RWPE2 (cell line): Measurements from ENCODE around the gene JPT2.
A peak's percentile ranks its signal among the peaks of the same experiment; 100 is the strongest.

Experiments
- ATAC-seq: fragments of 200-7000 bp; cut with Tn5 transposase; 3 replicates; pipeline ENCODE4 v1.9.1; 2021; ENCODE audit warnings: low read depth
- DNase-seq: peaks from one replicate; pipeline ENCODE4 v3.0.0-alpha.2; 2020; ENCODE audit warnings: low spot score
- H3K27ac ChIP-seq: fragments of 450-650 bp; 2 replicates; pipeline ENCODE4 v1.5.1; 2017; ENCODE audit warnings: mild to moderate bottlenecking; ENCODE audit not compliant: poor library complexity, severe bottlenecking
- H3K27me3 ChIP-seq: fragments of 250-450 bp; sonication (Bioruptor Pico); 2 replicates; pipeline ENCODE4 v1.5.1; 2021; ENCODE audit warnings: mild to moderate bottlenecking, moderate library complexity; ENCODE audit not compliant: insufficient read depth, poor library complexity, severe bottlenecking
- H3K36me3 ChIP-seq: fragments of 250-450 bp; sonication (Bioruptor Pico); 2 replicates; pipeline ENCODE4 v1.5.1; 2020; ENCODE audit warnings: low read depth, mild to moderate bottlenecking, moderate library complexity
- H3K4me1 ChIP-seq: fragments of 250-450 bp; sonication (Bioruptor Pico); 2 replicates; pipeline ENCODE4 v1.5.1; 2021; ENCODE audit warnings: mild to moderate bottlenecking, moderate library complexity; ENCODE audit not compliant: insufficient read depth, poor library complexity, severe bottlenecking
- H3K4me3 ChIP-seq: fragments of 250-450 bp; sonication (Bioruptor Pico); 2 replicates; pipeline ENCODE4 v1.5.1; 2021; ENCODE audit warnings: mild to moderate bottlenecking, moderate library complexity; ENCODE audit not compliant: severe bottlenecking
- H3K9me3 ChIP-seq: fragments of 250-450 bp; sonication (Bioruptor Pico); 2 replicates; pipeline ENCODE4 v1.5.1; 2021; ENCODE audit warnings: mild to moderate bottlenecking, moderate library complexity; ENCODE audit not compliant: severe bottlenecking
- TF ChIP-seq, protein P1 (sequence below): fragments of 450-650 bp; IDR thresholded peaks from one replicate; pipeline ENCODE4 v1.5.1; 2017; ENCODE audit warnings: mild to moderate bottlenecking, moderate library complexity; ENCODE audit not compliant: poor library complexity, severe bottlenecking

Gene JPT2

GRCh38 chr16:1642148-1642547, 35.9 kb upstream of the JPT2 start:
- H3K4me3 ChIP-seq, result no peak overlapping the region
- H3K27me3 ChIP-seq, result no peaks in the 10 kb centered on the region
- H3K36me3 ChIP-seq, result peaks cover 58% of the 10 kb centered on the region
- H3K27ac ChIP-seq, result no peak overlapping the region
- DNase-seq (no peak), ATAC-seq (no peak)
- H3K4me1 ChIP-seq, result peaks cover 9% of the 10 kb centered on the region
- TF ChIP-seq, protein P1, sequence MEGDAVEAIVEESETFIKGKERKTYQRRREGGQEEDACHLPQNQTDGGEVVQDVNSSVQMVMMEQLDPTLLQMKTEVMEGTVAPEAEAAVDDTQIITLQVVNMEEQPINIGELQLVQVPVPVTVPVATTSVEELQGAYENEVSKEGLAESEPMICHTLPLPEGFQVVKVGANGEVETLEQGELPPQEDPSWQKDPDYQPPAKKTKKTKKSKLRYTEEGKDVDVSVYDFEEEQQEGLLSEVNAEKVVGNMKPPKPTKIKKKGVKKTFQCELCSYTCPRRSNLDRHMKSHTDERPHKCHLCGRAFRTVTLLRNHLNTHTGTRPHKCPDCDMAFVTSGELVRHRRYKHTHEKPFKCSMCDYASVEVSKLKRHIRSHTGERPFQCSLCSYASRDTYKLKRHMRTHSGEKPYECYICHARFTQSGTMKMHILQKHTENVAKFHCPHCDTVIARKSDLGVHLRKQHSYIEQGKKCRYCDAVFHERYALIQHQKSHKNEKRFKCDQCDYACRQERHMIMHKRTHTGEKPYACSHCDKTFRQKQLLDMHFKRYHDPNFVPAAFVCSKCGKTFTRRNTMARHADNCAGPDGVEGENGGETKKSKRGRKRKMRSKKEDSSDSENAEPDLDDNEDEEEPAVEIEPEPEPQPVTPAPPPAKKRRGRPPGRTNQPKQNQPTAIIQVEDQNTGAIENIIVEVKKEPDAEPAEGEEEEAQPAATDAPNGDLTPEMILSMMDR, result no peak
- H3K9me3 ChIP-seq, result no peaks in the 10 kb centered on the region

GRCh38 chr16:1642753-1643152, 35.3 kb upstream of the JPT2 start:
- H3K27me3 ChIP-seq, result no peaks in the 10 kb centered on the region
- peaks cover 54% of the 10 kb centered on the region for H3K36me3 ChIP-seq
- no peak overlapping the region for H3K27ac ChIP-seq
- no peak overlapping the region for H3K4me3 ChIP-seq
- no peak for ATAC-seq
- TF ChIP-seq, protein P1, result no peak
- H3K4me1 ChIP-seq, result peaks cover 9% of the 10 kb centered on the region
- H3K9me3 ChIP-seq, result no peaks in the 10 kb centered on the region
- DNase-seq, result no peak

GRCh38 chr16:1643521-1643920, 34.6 kb upstream of the JPT2 start:
- Histone ChIP-seq H3K4me3 (no peak overlapping the region), H3K36me3 (peaks cover 48% of the 10 kb centered on the region), H3K4me1 (peaks cover 9% of the 10 kb centered on the region), H3K27ac (no peak overlapping the region), H3K27me3 (no peaks in the 10 kb centered on the region), H3K9me3 (no peaks in the 10 kb centered on the region)
- ATAC-seq, result no peak
- TF ChIP-seq, protein P1, result no peak
- no peak for DNase-seq

- H3K27ac ChIP-seq, result no peak overlapping the region
- no peaks in the 10 kb centered on the region for H3K27me3 ChIP-seq
- DNase-seq (no peak), ATAC-seq (peak; percentile 77)
- H3K4me1 ChIP-seq, result peaks cover 9% of the 10 kb centered on the region
- no peak overlapping the region for H3K4me3 ChIP-seq
- TF ChIP-seq, protein P1, result no peak
- peaks cover 35% of the 10 kb centered on the region for H3K36me3 ChIP-seq
- H3K9me3 ChIP-seq, result no peaks in the 10 kb centered on the region
Observed at GRCh38 chr16:1645914-1646525, 32.1 kb upstream of the JPT2 start.

- H3K4me1 ChIP-seq, result peaks cover 9% of the 10 kb centered on the region
- ATAC-seq (no peak), DNase-seq (no peak)
- peaks cover 33% of the 10 kb centered on the region for H3K36me3 ChIP-seq
- no peaks in the 10 kb centered on the region for H3K27me3 ChIP-seq
- H3K27ac ChIP-seq, result no peak overlapping the region
- H3K9me3 ChIP-seq, result no peaks in the 10 kb centered on the region
- TF ChIP-seq, protein P1, result no peak
- H3K4me3 ChIP-seq, result no peak overlapping the region
Observed at GRCh38 chr16:1647856-1648255, 30.2 kb upstream of the JPT2 start.
